Measurements from ENCODE around the gene MRPL30.

Gene MRPL30

DNA sequence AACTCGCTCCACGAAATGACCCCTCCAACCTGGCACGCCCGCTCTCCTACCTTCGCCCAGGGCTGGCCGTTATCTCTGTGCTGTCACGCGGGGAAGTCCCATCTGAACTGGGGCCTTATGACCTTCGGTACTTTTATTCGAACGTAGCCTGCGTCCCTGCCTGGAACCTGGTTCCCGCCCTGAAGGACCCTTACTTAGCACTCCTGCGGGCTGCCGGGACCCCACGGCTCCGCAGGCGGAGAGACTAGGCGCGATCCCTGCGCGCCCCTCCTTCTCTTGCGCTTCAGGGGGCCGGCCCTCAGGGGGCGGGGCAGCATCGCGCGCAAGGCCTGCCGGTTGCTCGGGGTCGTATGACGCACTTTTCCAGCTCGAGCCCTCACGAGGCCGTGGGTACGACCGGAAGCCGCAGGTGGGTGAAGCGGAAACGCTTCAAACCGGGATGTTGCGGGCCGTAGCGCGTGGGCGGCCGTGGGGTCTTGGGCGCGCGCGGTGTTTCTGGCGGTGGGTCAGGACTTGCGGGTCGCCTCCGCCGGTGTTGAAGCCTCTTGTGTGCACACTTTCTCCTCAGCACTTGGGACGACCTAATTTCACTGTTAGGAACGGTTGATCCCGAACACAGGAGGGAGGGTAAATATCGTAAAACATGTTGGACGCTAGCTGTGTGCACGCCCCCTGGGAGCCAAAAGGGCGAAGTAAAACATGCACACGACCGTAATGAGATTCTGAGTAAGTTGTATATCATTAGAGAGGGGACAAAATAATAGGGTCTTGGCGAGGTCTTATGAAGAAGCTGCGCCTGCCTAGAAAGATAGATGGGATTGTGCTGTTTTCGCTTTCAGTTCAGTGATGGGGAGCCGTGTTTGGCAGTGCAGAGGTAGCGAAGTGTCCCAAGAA is 26.1 kb upstream of the MRPL30 start, which contains the start of the genes LIPT1 and TSGA10:
Gene LIPT1 (plus strand): TSS at position 325 of the 894 bp plus-strand sequence. CDS start 6,991 bp downstream, outside the sequence.
Gene TSGA10 (minus strand): TSS at position 300 of the 894 bp plus-strand sequence. CDS start 45,503 bp downstream, outside the sequence.
- Mint-ChIP-seq H3K4me3 (no peak within 1 kb of the TSS), H3K27ac (peak within 1 kb of the TSS; percentile 73), H3K4me1 (peaks cover 51% of the 10 kb centered on the region), H3K9me3 (no peaks in the 10 kb centered on the region), H3K36me3 (ENCODE audit: low read depth) (peaks cover 33% of the 10 kb centered on the region), H3K27me3 (ENCODE audit: low read depth, poor library complexity) (no peaks in the 10 kb centered on the region)
- peak; percentile 87 for DNase-seq
- TF ChIP-seq, protein P1, sequence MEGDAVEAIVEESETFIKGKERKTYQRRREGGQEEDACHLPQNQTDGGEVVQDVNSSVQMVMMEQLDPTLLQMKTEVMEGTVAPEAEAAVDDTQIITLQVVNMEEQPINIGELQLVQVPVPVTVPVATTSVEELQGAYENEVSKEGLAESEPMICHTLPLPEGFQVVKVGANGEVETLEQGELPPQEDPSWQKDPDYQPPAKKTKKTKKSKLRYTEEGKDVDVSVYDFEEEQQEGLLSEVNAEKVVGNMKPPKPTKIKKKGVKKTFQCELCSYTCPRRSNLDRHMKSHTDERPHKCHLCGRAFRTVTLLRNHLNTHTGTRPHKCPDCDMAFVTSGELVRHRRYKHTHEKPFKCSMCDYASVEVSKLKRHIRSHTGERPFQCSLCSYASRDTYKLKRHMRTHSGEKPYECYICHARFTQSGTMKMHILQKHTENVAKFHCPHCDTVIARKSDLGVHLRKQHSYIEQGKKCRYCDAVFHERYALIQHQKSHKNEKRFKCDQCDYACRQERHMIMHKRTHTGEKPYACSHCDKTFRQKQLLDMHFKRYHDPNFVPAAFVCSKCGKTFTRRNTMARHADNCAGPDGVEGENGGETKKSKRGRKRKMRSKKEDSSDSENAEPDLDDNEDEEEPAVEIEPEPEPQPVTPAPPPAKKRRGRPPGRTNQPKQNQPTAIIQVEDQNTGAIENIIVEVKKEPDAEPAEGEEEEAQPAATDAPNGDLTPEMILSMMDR (IDR thresholded peaks at IDR 0.05) = no peak

GRCh38 chr2:99156891-99157290 is 24.1 kb upstream of the MRPL30 start:
- TF ChIP-seq, protein P1 (IDR thresholded peaks at IDR 0.05) = no peak
- Mint-ChIP-seq H3K27me3 (ENCODE audit: low read depth, poor library complexity) (no peaks in the 10 kb centered on the region), H3K4me3 (peak overlapping the region; percentile 52), H3K36me3 (ENCODE audit: low read depth) (peaks cover 30% of the 10 kb centered on the region), H3K9me3 (no peaks in the 10 kb centered on the region), H3K27ac (no peak overlapping the region), H3K4me1 (peaks cover 37% of the 10 kb centered on the region)
- no peak for DNase-seq

DNA sequence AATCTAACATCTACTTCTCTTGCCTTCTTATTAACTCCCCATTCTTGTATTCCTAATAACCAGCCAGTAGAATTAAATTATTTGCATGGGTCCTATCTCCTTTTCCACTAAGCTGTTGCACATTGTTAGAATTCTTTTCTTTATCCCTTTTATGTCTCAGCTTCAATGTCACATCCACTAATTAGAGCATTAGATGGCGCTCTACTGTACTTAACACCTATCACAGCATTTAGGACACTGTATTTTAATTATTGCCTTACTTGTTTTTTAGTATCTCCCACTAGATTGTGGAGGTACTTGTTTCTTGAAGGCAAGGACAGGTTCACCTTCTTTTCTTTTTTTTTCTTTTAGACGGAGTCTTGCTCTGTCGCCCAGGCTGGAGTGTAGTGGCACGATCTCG is 22.4 kb upstream of the MRPL30 start:
- TF ChIP-seq, protein P1 (IDR thresholded peaks at IDR 0.05) = no peak
- H3K9me3 Mint-ChIP-seq = no peaks in the 10 kb centered on the region
- no peak for DNase-seq
- peaks cover 36% of the 10 kb centered on the region for H3K4me1 Mint-ChIP-seq
- peaks cover 31% of the 10 kb centered on the region for H3K36me3 Mint-ChIP-seq (ENCODE audit: low read depth)
- no peak overlapping the region for H3K4me3 Mint-ChIP-seq
- no peaks in the 10 kb centered on the region for H3K27me3 Mint-ChIP-seq (ENCODE audit: low read depth, poor library complexity)
- no peak overlapping the region for H3K27ac Mint-ChIP-seq

- H3K36me3 Mint-ChIP-seq (ENCODE audit: low read depth) = peaks cover 39% of the 10 kb centered on the region
- H3K27me3 Mint-ChIP-seq (ENCODE audit: low read depth, poor library complexity) = no peaks in the 10 kb centered on the region
- H3K9me3 Mint-ChIP-seq = no peaks in the 10 kb centered on the region
- H3K4me1 Mint-ChIP-seq = peaks cover 36% of the 10 kb centered on the region
- H3K4me3 Mint-ChIP-seq = no peak overlapping the region
- no peak overlapping the region for H3K27ac Mint-ChIP-seq
- TF ChIP-seq, protein P1 (IDR thresholded peaks at IDR 0.05) = no peak
- DNase-seq = no peak
Measured at GRCh38 chr2:99159594-99159993, 21.4 kb upstream of the MRPL30 start.

DNA sequence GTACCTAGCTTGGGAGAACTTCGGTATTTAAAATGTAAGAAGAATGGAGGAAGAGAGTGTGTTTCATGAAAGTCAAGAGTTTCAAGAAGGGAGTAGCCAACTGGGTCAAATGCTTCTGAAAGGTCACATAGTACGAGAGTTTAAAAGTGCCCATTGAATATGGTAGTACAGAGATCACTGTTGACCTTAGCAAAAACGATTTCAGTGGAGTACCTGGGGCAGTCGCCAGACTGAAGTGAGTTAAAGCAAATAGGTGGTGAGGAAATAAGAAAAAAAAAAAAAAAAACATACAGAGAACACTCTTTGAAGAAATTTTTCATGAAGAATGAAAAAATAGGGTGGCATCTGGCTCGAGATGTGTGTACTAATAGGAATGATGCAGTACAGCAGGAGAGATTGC is 14.8 kb upstream of the MRPL30 start:
- TF ChIP-seq, protein P1 (IDR thresholded peaks at IDR 0.05) = no peak
- Mint-ChIP-seq H3K36me3 (ENCODE audit: low read depth) (peaks cover 52% of the 10 kb centered on the region), H3K4me1 (no peaks in the 10 kb centered on the region)

More for the DNA sequence above, 14.8 kb upstream of the MRPL30 start:
- Mint-ChIP-seq H3K27ac (no peak overlapping the region), H3K9me3 (no peaks in the 10 kb centered on the region), H3K27me3 (ENCODE audit: low read depth, poor library complexity) (no peaks in the 10 kb centered on the region), H3K4me3 (no peak overlapping the region)
- no peak for DNase-seq
